Skeletal muscle satellite cell (primary cell): ENCODE measurements around the gene OTUD7B.

Source experiments
- H3K27me3 ChIP-seq: 2 replicates; pipeline ENCODE4 v1.7.0; 2013; ENCODE audit warnings: low read length; ENCODE audit not compliant: control insufficient read depth, insufficient read depth
- H3K36me3 ChIP-seq: 2 replicates; pipeline ENCODE4 v1.7.0; 2013; ENCODE audit warnings: mild to moderate bottlenecking, control low read depth, low read length; ENCODE audit not compliant: insufficient read depth
- H3K4me1 ChIP-seq: 2 replicates; pipeline ENCODE4 v1.7.0; 2013; ENCODE audit warnings: low read length; ENCODE audit not compliant: control insufficient read depth, insufficient read depth
- H3K4me2 ChIP-seq: 2 replicates; pipeline ENCODE4 v1.7.0; 2013; ENCODE audit warnings: mild to moderate bottlenecking, low read length
- H3K4me3 ChIP-seq: 2 replicates; pipeline ENCODE4 v1.7.0; 2013; ENCODE audit warnings: low read length
- H3K9ac ChIP-seq: 2 replicates; pipeline ENCODE4 v1.7.0; 2013; ENCODE audit warnings: mild to moderate bottlenecking, low read depth, low read length, moderate library complexity
- H3K9me3 ChIP-seq: replicated peaks from 2 replicates; pipeline ENCODE4 v1.7.0; 2013; ENCODE audit warnings: mild to moderate bottlenecking, control low read depth, low read length

OTUD7B gene

GRCh38 chr1:149929856-149930255, 80.7 kb downstream of the OTUD7B start:
- H3K4me1 ChIP-seq, result peaks cover 39% of the 10 kb centered on the region
- H3K27me3 ChIP-seq, result no peaks in the 10 kb centered on the region
- no peaks in the 10 kb centered on the region for H3K9me3 ChIP-seq
- H3K9ac ChIP-seq, result no peak overlapping the region
- H3K36me3 ChIP-seq, result peaks cover 31% of the 10 kb centered on the region
- H3K4me2 ChIP-seq, result no peak overlapping the region
- no peak overlapping the region for H3K4me3 ChIP-seq

GRCh38 chr1:149928401-149928724, 82.2 kb downstream of the OTUD7B start:
- Histone ChIP-seq H3K9me3 (no peaks in the 10 kb centered on the region), H3K36me3 (peaks cover 46% of the 10 kb centered on the region), H3K4me3 (peak overlapping the region; percentile 95), H3K4me1 (peaks cover 44% of the 10 kb centered on the region), H3K9ac (peak overlapping the region; percentile 95), H3K27me3 (no peaks in the 10 kb centered on the region), H3K4me2 (peak overlapping the region; percentile 95)

GRCh38 chr1:149927563-149928400, 82.7 kb downstream of the OTUD7B start, which contains the start of gene SF3B4:
Gene SF3B4 (minus strand): TSS chr1:149927803. CDS start chr1:149927759, 44 bp downstream.
- H3K36me3 ChIP-seq, result peaks cover 51% of the 10 kb centered on the region
- H3K9ac ChIP-seq, result peak within 1 kb of the TSS; percentile 95
- H3K9me3 ChIP-seq, result no peaks in the 10 kb centered on the region
- peaks cover 44% of the 10 kb centered on the region for H3K4me1 ChIP-seq
- peak within 1 kb of the TSS; percentile 95 for H3K4me2 ChIP-seq
- no peaks in the 10 kb centered on the region for H3K27me3 ChIP-seq
- peak within 1 kb of the TSS; percentile 95 for H3K4me3 ChIP-seq

- Histone ChIP-seq H3K36me3 (peaks cover 56% of the 10 kb centered on the region), H3K9me3 (no peaks in the 10 kb centered on the region), H3K27me3 (no peaks in the 10 kb centered on the region), H3K9ac (peak overlapping the region; percentile 95), H3K4me1 (peaks cover 44% of the 10 kb centered on the region), H3K4me3 (peak overlapping the region; percentile 95), H3K4me2 (peak overlapping the region; percentile 95)
Observed at GRCh38 chr1:149927056-149927562, 83.4 kb downstream of the OTUD7B start.

- Histone ChIP-seq H3K9ac (peak overlapping the region; percentile 95), H3K27me3 (no peaks in the 10 kb centered on the region), H3K4me1 (peaks cover 38% of the 10 kb centered on the region), H3K9me3 (no peaks in the 10 kb centered on the region), H3K4me2 (peak overlapping the region; percentile 95), H3K4me3 (peak overlapping the region; percentile 95), H3K36me3 (peaks cover 53% of the 10 kb centered on the region)
Observed at GRCh38 chr1:149926296-149926695, 84.2 kb downstream of the OTUD7B start.

- Histone ChIP-seq H3K36me3 (peaks cover 53% of the 10 kb centered on the region), H3K4me3 (no peak overlapping the region), H3K9ac (no peak overlapping the region), H3K9me3 (no peaks in the 10 kb centered on the region), H3K4me2 (peak overlapping the region; percentile 95), H3K4me1 (peaks cover 33% of the 10 kb centered on the region), H3K27me3 (no peaks in the 10 kb centered on the region)
Observed at GRCh38 chr1:149925751-149926150, 84.8 kb downstream of the OTUD7B start.

- Histone ChIP-seq H3K4me3 (no peak overlapping the region), H3K27me3 (no peaks in the 10 kb centered on the region), H3K9me3 (no peaks in the 10 kb centered on the region), H3K4me2 (no peak overlapping the region), H3K9ac (no peak overlapping the region), H3K4me1 (peaks cover 33% of the 10 kb centered on the region), H3K36me3 (peaks cover 53% of the 10 kb centered on the region)
Observed at GRCh38 chr1:149925345-149925744, 85.2 kb downstream of the OTUD7B start.

- H3K4me1 ChIP-seq, result peaks cover 31% of the 10 kb centered on the region
- H3K9me3 ChIP-seq, result no peaks in the 10 kb centered on the region
- no peak overlapping the region for H3K9ac ChIP-seq
Observed at GRCh38 chr1:149923626-149924025, 86.9 kb downstream of the OTUD7B start.

GRCh38 chr1:149917571-149918144, 92.9 kb downstream of the OTUD7B start, which contains the start of gene SV2A:
Gene SV2A (minus strand): TSS chr1:149917844. CDS start chr1:149913840, 4,004 bp downstream.
- Histone ChIP-seq H3K9me3 (no peaks in the 10 kb centered on the region), H3K4me1 (peaks cover 4% of the 10 kb centered on the region), H3K9ac (peak within 1 kb of the TSS; percentile 73), H3K27me3 (peaks cover 5% of the 10 kb centered on the region), H3K4me2 (peak within 1 kb of the TSS; percentile 82), H3K36me3 (peaks cover 4% of the 10 kb centered on the region), H3K4me3 (peak within 1 kb of the TSS; percentile 76)

More at GRCh38 chr1:149923626-149924025, 86.9 kb downstream of the OTUD7B start:
- H3K36me3 ChIP-seq, result peaks cover 41% of the 10 kb centered on the region
- H3K4me2 ChIP-seq, result no peak overlapping the region
- no peaks in the 10 kb centered on the region for H3K27me3 ChIP-seq
- H3K4me3 ChIP-seq, result no peak overlapping the region

- Histone ChIP-seq H3K27me3 (peaks cover 5% of the 10 kb centered on the region), H3K4me1 (peaks cover 4% of the 10 kb centered on the region), H3K9ac (no peak overlapping the region), H3K36me3 (no peaks in the 10 kb centered on the region), H3K4me3 (no peak overlapping the region), H3K9me3 (no peaks in the 10 kb centered on the region), H3K4me2 (peak overlapping the region; percentile 82)
Observed at GRCh38 chr1:149916898-149917252, 93.7 kb downstream of the OTUD7B start.

- Histone ChIP-seq H3K9ac (no peak overlapping the region), H3K4me1 (peaks cover 4% of the 10 kb centered on the region), H3K4me2 (no peak overlapping the region), H3K27me3 (peaks cover 5% of the 10 kb centered on the region), H3K4me3 (no peak overlapping the region), H3K36me3 (no peaks in the 10 kb centered on the region), H3K9me3 (no peaks in the 10 kb centered on the region)
Observed at GRCh38 chr1:149916193-149916897, 94.2 kb downstream of the OTUD7B start.
